ENCODE results near the gene INPP5A.

DNA sequence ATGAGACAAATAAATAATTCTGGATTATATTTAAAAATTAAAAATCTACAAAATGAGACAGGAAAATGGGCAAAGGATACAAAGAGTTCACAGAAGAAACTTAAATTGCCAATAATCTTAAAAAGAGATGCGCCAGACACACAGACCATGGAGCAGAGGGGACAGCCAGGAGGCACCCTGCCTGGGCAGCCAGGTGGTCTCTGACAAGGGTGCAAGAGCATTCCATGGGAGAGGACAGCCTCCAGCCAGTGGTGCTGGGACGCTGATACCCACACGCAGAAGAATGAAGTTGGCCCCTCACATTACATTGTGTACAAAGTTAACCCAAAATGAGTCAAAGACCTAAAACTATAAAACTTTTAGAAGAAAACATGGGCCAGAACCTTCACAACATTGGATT is 142.1 kb downstream of the INPP5A start:
- TF ChIP-seq, protein P1, sequence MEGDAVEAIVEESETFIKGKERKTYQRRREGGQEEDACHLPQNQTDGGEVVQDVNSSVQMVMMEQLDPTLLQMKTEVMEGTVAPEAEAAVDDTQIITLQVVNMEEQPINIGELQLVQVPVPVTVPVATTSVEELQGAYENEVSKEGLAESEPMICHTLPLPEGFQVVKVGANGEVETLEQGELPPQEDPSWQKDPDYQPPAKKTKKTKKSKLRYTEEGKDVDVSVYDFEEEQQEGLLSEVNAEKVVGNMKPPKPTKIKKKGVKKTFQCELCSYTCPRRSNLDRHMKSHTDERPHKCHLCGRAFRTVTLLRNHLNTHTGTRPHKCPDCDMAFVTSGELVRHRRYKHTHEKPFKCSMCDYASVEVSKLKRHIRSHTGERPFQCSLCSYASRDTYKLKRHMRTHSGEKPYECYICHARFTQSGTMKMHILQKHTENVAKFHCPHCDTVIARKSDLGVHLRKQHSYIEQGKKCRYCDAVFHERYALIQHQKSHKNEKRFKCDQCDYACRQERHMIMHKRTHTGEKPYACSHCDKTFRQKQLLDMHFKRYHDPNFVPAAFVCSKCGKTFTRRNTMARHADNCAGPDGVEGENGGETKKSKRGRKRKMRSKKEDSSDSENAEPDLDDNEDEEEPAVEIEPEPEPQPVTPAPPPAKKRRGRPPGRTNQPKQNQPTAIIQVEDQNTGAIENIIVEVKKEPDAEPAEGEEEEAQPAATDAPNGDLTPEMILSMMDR (IDR thresholded peaks at IDR 0.05), result no peak
- TF ChIP-seq EP300 (IDR thresholded peaks at IDR 0.05), result no peak

All from upper lobe of left lung (tissue), 4 donors.